Measurements from ENCODE around the gene BLTP3B.

- TF ChIP-seq ZBTB7A (IDR thresholded peaks at IDR 0.05; ENCODE audit: low read depth): no peak
- TF ChIP-seq REST (IDR thresholded peaks at IDR 0.05; ENCODE audit: low read depth): no peak
- no peak for TF ChIP-seq CREB1 (IDR thresholded peaks at IDR 0.05; ENCODE audit: low read depth)
- TF ChIP-seq FOXM1 (IDR thresholded peaks at IDR 0.05; ENCODE audit: borderline replicate concordance, low read depth): no peak
- no peak for TF ChIP-seq CEBPB (IDR thresholded peaks at IDR 0.05)
- no peak for TF ChIP-seq RAD21 (IDR thresholded peaks at IDR 0.05; ENCODE audit: low read depth)
- no peak for TF ChIP-seq YY1 (IDR thresholded peaks at IDR 0.05; ENCODE audit: low read depth)
- TF ChIP-seq USF1 (IDR thresholded peaks at IDR 0.05): no peak
- no peak for TF ChIP-seq EGR1 (IDR thresholded peaks at IDR 0.05)
- TF ChIP-seq TEAD4 (IDR thresholded peaks at IDR 0.05): no peak
- no peak for TF ChIP-seq MAX (IDR thresholded peaks at IDR 0.05)
- no peak for TF ChIP-seq EP300 (IDR thresholded peaks at IDR 0.05; ENCODE audit: borderline replicate concordance)
Measured at GRCh38 chr12:100127766-100128511, 14.7 kb downstream of the BLTP3B start.
